GM19023 (cell line): ENCODE measurements around the gene LBR.

ENCODE experiments used
- ATAC-seq: cut with Tn5 transposase; IDR thresholded peaks from one replicate; pipeline ENCODE4 v1.9.1; 2021; ENCODE audit warnings: mild to moderate bottlenecking, moderate library complexity; ENCODE audit not compliant: unreplicated experiment

Gene LBR

GRCh38 chr1:225424562-225425200 lies 3.2 kb downstream of the LBR start:
- no peak for ATAC-seq

GRCh38 chr1:225423518-225423855 lies 4.4 kb downstream of the LBR start:
- no peak for ATAC-seq

GRCh38 chr1:225422795-225423517 lies 4.9 kb downstream of the LBR start:
- ATAC-seq: no peak

- ATAC-seq: no peak
These were observed 5.7 kb downstream of the LBR start for GRCh38 chr1:225422031-225422605.

- no peak for ATAC-seq
These were observed 9.2 kb downstream of the LBR start for GRCh38 chr1:225418598-225418997.

- ATAC-seq: no peak
These were observed 9.8 kb downstream of the LBR start for GRCh38 chr1:225418059-225418458.

- no peak for ATAC-seq
These were observed 11.7 kb downstream of the LBR start for GRCh38 chr1:225415967-225416745.

GRCh38 chr1:225415307-225415706 lies 12.5 kb downstream of the LBR start:
- ATAC-seq: no peak

GRCh38 chr1:225413708-225414375 lies 14.0 kb downstream of the LBR start:
- no peak for ATAC-seq

GRCh38 chr1:225412803-225413351 lies 15.0 kb downstream of the LBR start:
- ATAC-seq: no peak

- ATAC-seq: no peak
These were observed 15.5 kb downstream of the LBR start for GRCh38 chr1:225412321-225412720.

- no peak for ATAC-seq
These were observed 17.8 kb downstream of the LBR start for GRCh38 chr1:225410036-225410435.

GRCh38 chr1:225409051-225409450 lies 18.8 kb downstream of the LBR start:
- ATAC-seq: no peak

GRCh38 chr1:225408249-225408648 lies 19.6 kb downstream of the LBR start:
- no peak for ATAC-seq

GRCh38 chr1:225407755-225408154 lies 20.1 kb downstream of the LBR start:
- ATAC-seq: no peak

GRCh38 chr1:225406976-225407725 lies 20.7 kb downstream of the LBR start:
- ATAC-seq: no peak

- no peak for ATAC-seq
These were observed 26.9 kb downstream of the LBR start for GRCh38 chr1:225400968-225401367.

GRCh38 chr1:225396357-225396756 lies 31.5 kb downstream of the LBR start:
- ATAC-seq: no peak

- no peak for ATAC-seq
These were observed 38.0 kb downstream of the LBR start for GRCh38 chr1:225389843-225390242.

- ATAC-seq: no peak
These were observed 39.5 kb downstream of the LBR start for GRCh38 chr1:225388372-225388771.
